ENCODE data around the gene CCDC92B. TPM values are rescaled to one million over a fixed set of nuclear protein-coding genes. Genes with fewer than 3 reads are reported as not detected.
A peak's percentile ranks its signal among the peaks of the same experiment; 100 is the strongest.
"Not testable (repeated sequence)": the region's sequence is repeated elsewhere in the genome, so short reads cannot be mapped to it uniquely, and the experiment has no call there.

The CCDC92B gene
- total and polyA plus RNA-seq, 2 experiments from 2014 or later: not detected

- Histone ChIP-seq H3K4me1 (ENCODE audit: insufficient read depth) (no peaks in the 10 kb centered on the region), H3K9me2 (ENCODE audit: insufficient read depth) (no peaks in the 10 kb centered on the region), H3K27me3 (replicated peaks; ENCODE audit: insufficient read depth) (no peaks in the 10 kb centered on the region), H3K36me3 (ENCODE audit: low read depth) (no peaks in the 10 kb centered on the region), H3F3A (ENCODE audit: insufficient read depth) (no peaks in the 10 kb centered on the region), H3K9ac (no peak overlapping the region), H3K4me2 (ENCODE audit: unreplicated experiment) (no peak overlapping the region), H3K79me2 (ENCODE audit: insufficient read depth) (no peaks in the 10 kb centered on the region), H3K27ac (no peak overlapping the region), H3K9me3 (ENCODE audit: low read depth) (no peaks in the 10 kb centered on the region), H2AFZ (no peak overlapping the region), H4K20me1 (ENCODE audit: insufficient read depth) (no peaks in the 10 kb centered on the region), H3K4me3 (no peak overlapping the region)
- TF ChIP-seq EZH2phosphoT487 (IDR thresholded peaks at IDR 0.05; ENCODE audit: insufficient read depth, low read depth) (no peak), EZH2 (IDR thresholded peaks at IDR 0.05; ENCODE audit: insufficient read depth, poor library complexity, severe bottlenecking) (no peak)
- 86 to 93% methylated on average over 8 of the region's 8 CpGs for WGBS, 2 experiments (ENCODE audit: low coverage in 1 of 2, low lambda C conversion rate in 2 of 2, missing lambda C conversion rate in 2 of 2)
- no peak for DNase-seq
- in situ Hi-C loops (cut with MboI): no loop called here
These were observed 35.4 kb upstream of the CCDC92B start for GRCh38 chr17:2784864-2785263.

GRCh38 chr17:2783310-2784030 is 34.0 kb upstream of the CCDC92B start:
- Histone ChIP-seq H3K9ac (no peak overlapping the region), H3K27me3 (replicated peaks; ENCODE audit: insufficient read depth) (peaks cover 8% of the 10 kb centered on the region; the same call in 1 of the 2 replicates), H3K9me3 (ENCODE audit: low read depth) (no peaks in the 10 kb centered on the region), H3K9me2 (ENCODE audit: insufficient read depth) (no peaks in the 10 kb centered on the region), H3K4me2 (ENCODE audit: unreplicated experiment) (no peak overlapping the region), H3K4me1 (ENCODE audit: insufficient read depth) (no peaks in the 10 kb centered on the region), H3F3A (ENCODE audit: insufficient read depth) (no peaks in the 10 kb centered on the region), H3K36me3 (ENCODE audit: low read depth) (no peaks in the 10 kb centered on the region), H2AFZ (no peak overlapping the region), H4K20me1 (ENCODE audit: insufficient read depth) (no peaks in the 10 kb centered on the region), H3K4me3 (no peak overlapping the region), H3K27ac (no peak overlapping the region), H3K79me2 (ENCODE audit: insufficient read depth) (no peaks in the 10 kb centered on the region)
- no peak for DNase-seq
- in situ Hi-C loops (cut with MboI): no loop called here
- WGBS, 2 experiments (ENCODE audit: low coverage in 1 of 2, low lambda C conversion rate in 2 of 2, missing lambda C conversion rate in 2 of 2): 68% methylated on average over 4 of the region's 4 CpGs
- TF ChIP-seq EZH2 (IDR thresholded peaks at IDR 0.05; ENCODE audit: insufficient read depth, poor library complexity, severe bottlenecking): no peak
- no peak for TF ChIP-seq EZH2phosphoT487 (IDR thresholded peaks at IDR 0.05; ENCODE audit: insufficient read depth, low read depth)

DNA sequence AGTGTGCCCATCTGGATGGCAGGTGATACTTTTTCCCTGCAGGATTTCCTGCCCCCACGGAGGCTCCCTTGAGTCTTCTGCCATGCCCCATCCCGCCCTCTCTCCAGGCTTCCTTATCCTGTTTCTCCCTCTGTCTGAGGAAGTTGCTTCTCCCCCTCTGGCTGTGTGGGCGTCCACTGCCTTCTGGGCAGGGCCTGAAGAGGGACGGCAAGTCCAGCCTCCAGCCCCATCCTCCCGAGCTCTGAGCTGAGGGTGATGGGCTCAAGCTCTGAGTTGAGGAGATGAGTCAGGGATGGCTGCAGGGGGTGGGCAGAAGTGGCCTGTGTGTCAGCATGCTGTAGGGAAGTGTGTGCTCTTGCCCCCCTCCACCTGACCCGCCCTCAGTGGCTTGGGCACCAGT is 32.6 kb upstream of the CCDC92B start:
- in situ Hi-C loops (cut with MboI): no loop called here
- Histone ChIP-seq H3K36me3 (ENCODE audit: low read depth) (no peaks in the 10 kb centered on the region), H3K9me3 (ENCODE audit: low read depth) (no peaks in the 10 kb centered on the region), H4K20me1 (ENCODE audit: insufficient read depth) (no peaks in the 10 kb centered on the region), H2AFZ (no peak overlapping the region), H3K4me2 (ENCODE audit: unreplicated experiment) (no peak overlapping the region), H3F3A (ENCODE audit: insufficient read depth) (no peaks in the 10 kb centered on the region), H3K27me3 (replicated peaks; ENCODE audit: insufficient read depth) (peaks cover 17% of the 10 kb centered on the region; the same call in 1 of the 2 replicates), H3K4me1 (ENCODE audit: insufficient read depth) (no peaks in the 10 kb centered on the region), H3K79me2 (ENCODE audit: insufficient read depth) (no peaks in the 10 kb centered on the region), H3K9ac (no peak overlapping the region), H3K9me2 (ENCODE audit: insufficient read depth) (no peaks in the 10 kb centered on the region), H3K27ac (no peak overlapping the region), H3K4me3 (no peak overlapping the region)
- TF ChIP-seq EZH2 (IDR thresholded peaks at IDR 0.05; ENCODE audit: insufficient read depth, poor library complexity, severe bottlenecking): no peak
- TF ChIP-seq EZH2phosphoT487 (IDR thresholded peaks at IDR 0.05; ENCODE audit: insufficient read depth, low read depth): no peak
- 5 to 12% methylated on average over 6 of the region's 6 CpGs for WGBS, 2 experiments (ENCODE audit: low coverage in 1 of 2, low lambda C conversion rate in 2 of 2, missing lambda C conversion rate in 2 of 2)
- DNase-seq: peak; percentile 38

DNA sequence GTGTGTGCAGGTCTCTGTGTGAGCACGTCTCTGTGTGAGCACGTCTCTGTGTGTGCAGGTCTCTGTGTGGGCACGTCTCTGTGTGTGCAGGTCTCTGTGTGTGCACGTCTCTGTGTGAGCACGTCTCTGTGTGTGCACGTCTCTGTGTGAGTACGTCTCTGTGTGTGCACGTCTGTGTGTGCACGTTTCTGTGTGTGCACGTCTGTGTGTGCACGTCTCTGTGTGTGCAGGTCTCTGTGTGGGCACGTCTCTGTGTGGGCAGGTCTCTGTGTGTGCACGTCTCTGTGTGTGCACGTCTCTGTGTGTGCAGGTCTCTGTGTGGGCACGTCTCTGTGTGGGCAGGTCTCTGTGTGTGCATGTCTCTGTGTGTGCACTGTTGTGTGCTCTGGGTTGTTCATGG is 32.1 kb upstream of the CCDC92B start:
- H4K20me1 ChIP-seq (ENCODE audit: insufficient read depth); in situ Hi-C loops (cut with MboI); H3K9me3 ChIP-seq (ENCODE audit: low read depth); H3K79me2 ChIP-seq (ENCODE audit: insufficient read depth); H3K4me2 ChIP-seq (ENCODE audit: unreplicated experiment); H3K27ac ChIP-seq; H2AFZ ChIP-seq; H3K4me3 ChIP-seq; H3F3A ChIP-seq (ENCODE audit: insufficient read depth); H3K9ac ChIP-seq; DNase-seq; H3K4me1 ChIP-seq (ENCODE audit: insufficient read depth); H3K36me3 ChIP-seq (ENCODE audit: low read depth); H3K9me2 ChIP-seq (ENCODE audit: insufficient read depth): not testable (repeated sequence)
- WGBS, 2 experiments (ENCODE audit: low coverage in 1 of 2, low lambda C conversion rate in 2 of 2, missing lambda C conversion rate in 2 of 2): 76 to 88% methylated on average over 10 to 15 of the region's 15 CpGs
- peaks cover 21% of the 10 kb centered on the region; the same call in 1 of the 2 replicates for H3K27me3 ChIP-seq (replicated peaks; ENCODE audit: insufficient read depth)
